A549 (cell line): Measurements from ENCODE around the gene CACFD1. TPM values are rescaled to one million over a fixed set of nuclear protein-coding genes. Genes with fewer than 3 reads are reported as not detected.

Experiments used
- ATAC-seq, 2 experiments: fragments of 200-7000 bp in 1 of 2; fragments of >200 bp in 1 of 2; cut with Nextera tagmentation in 1 of 2; cut with Tn5 transposase in 1 of 2; 3 replicates each; pipeline versions ENCODE4 v1.8.0 to v1.9.1; 2018 to 2020; ENCODE audit warnings: mild to moderate bottlenecking in 1 of 2, moderate library complexity in 1 of 2
- CTCF ChIA-PET: fragments of 300-600 bp; sonication (Branson Sonifier 250); formaldehyde crosslinking; extraction: SDS; loops from one replicate; lab custom pipeline; 2021; ENCODE audit warnings: antibody characterized with exemption, inconsistent platforms; lab: Yijun Ruan, JAX
- POLR2A ChIA-PET: fragments of 350-600 bp; formaldehyde crosslinking; extraction: SDS; loops from one replicate; lab custom pipeline; 2021; ENCODE audit warnings: antibody characterized with exemption, inconsistent platforms; lab: Yijun Ruan, JAX
- DNase-seq, 2 experiments: peaks; one replicate each; pipeline versions ENCODE4 v3.0.0 to v3.0.0-alpha.2; 2011 to 2016; ENCODE audit warnings: low read depth in 1 of 2, low spot score in 1 of 2
- FAIRE-seq: peaks from 2 replicates; lab custom pipeline; 2011; peaks lifted over from hg19 to GRCh38; lab: Jason Lieb, UNC
- H3K27ac ChIP-seq, 2 experiments: fragments of >200 bp; sonication (Bioruptor Twin); formaldehyde crosslinking; 3 replicates each; pipeline ENCODE4 v1.5.1; 2016 to 2017
- H3K4me1 ChIP-seq: fragments of >200 bp; sonication (Bioruptor Twin); formaldehyde crosslinking; 3 replicates; pipeline ENCODE4 v1.6.1; 2016
- H3K4me2 ChIP-seq: fragments of >200 bp; sonication (Bioruptor Twin); formaldehyde crosslinking; 3 replicates; pipeline ENCODE4 v1.6.1; 2016
- H3K4me3 ChIP-seq: fragments of >200 bp; sonication (Bioruptor Twin); formaldehyde crosslinking; 3 replicates; pipeline ENCODE4 v1.5.1; 2016
- H3K9me3 ChIP-seq: fragments of >200 bp; sonication (Bioruptor Twin); formaldehyde crosslinking; 3 replicates; pipeline ENCODE4 v1.6.1; 2016
- ATOH8 ChIP-seq: fragments of 250-450 bp; sonication (Bioruptor Pico); IDR thresholded peaks from 2 replicates; pipeline ENCODE4 v1.5.0; 2020; ENCODE audit warnings: low read depth, mild to moderate bottlenecking, moderate library complexity
- CBX2 ChIP-seq: fragments of 200-600 bp; sonication (generic); IDR thresholded peaks from 2 replicates; pipeline ENCODE4 v1.6.1; 2016; ENCODE audit warnings: low read depth, mild to moderate bottlenecking, borderline replicate concordance
- CBX8 ChIP-seq: fragments of 200-600 bp; sonication (generic); IDR thresholded peaks from 2 replicates; pipeline ENCODE4 v1.6.1; 2016
- E2F6 ChIP-seq: IDR thresholded peaks from 2 replicates; pipeline ENCODE4 v1.6.1; 2012; ENCODE audit warnings: low read depth, borderline replicate concordance
- EHF ChIP-seq: fragments of 250-450 bp; sonication (Bioruptor Pico); IDR thresholded peaks from 2 replicates; pipeline ENCODE4 v1.5.0; 2020; ENCODE audit warnings: mild to moderate bottlenecking
- EHMT2 ChIP-seq: fragments of 200-600 bp; sonication (generic); IDR thresholded peaks from 2 replicates; pipeline ENCODE4 v1.6.1; 2016; ENCODE audit warnings: antibody characterized with exemption, low read depth, mild to moderate bottlenecking, moderate library complexity
- EP300 ChIP-seq, 2 experiments: fragments of >200 bp; sonication (Bioruptor Twin); formaldehyde crosslinking; IDR thresholded peaks; 2 replicates in 1 of 2; 3 replicates in 1 of 2; pipeline ENCODE4 v1.6.1; 2016 to 2017
- ESRRA ChIP-seq: fragments of 150-350 bp; IDR thresholded peaks from 2 replicates; pipeline ENCODE4 v1.6.1; 2014; ENCODE audit warnings: mild to moderate bottlenecking, low read length, borderline replicate concordance
- FOSB ChIP-seq: fragments of 250-450 bp; sonication (Bioruptor Pico); IDR thresholded peaks from 2 replicates; pipeline ENCODE4 v1.5.0; 2020; ENCODE audit warnings: mild to moderate bottlenecking, moderate library complexity
- HEYL ChIP-seq: fragments of 250-450 bp; sonication (Bioruptor Pico); IDR thresholded peaks from 2 replicates; pipeline ENCODE4 v1.8.0; 2021; ENCODE audit warnings: mild to moderate bottlenecking, moderate library complexity
- HMGXB4 ChIP-seq: fragments of 250-450 bp; sonication (Bioruptor Pico); IDR thresholded peaks from 2 replicates; pipeline ENCODE4 v1.5.0; 2021; ENCODE audit warnings: mild to moderate bottlenecking, moderate library complexity, borderline replicate concordance
- HOXA7 ChIP-seq: fragments of 250-450 bp; sonication (Bioruptor Pico); IDR thresholded peaks from 2 replicates; pipeline ENCODE4 v1.5.0; 2020; ENCODE audit warnings: mild to moderate bottlenecking, moderate library complexity
- JUN ChIP-seq, 2 experiments: fragments of >200 bp; sonication (Bioruptor Twin); formaldehyde crosslinking; IDR thresholded peaks; 2 replicates in 1 of 2; 3 replicates in 1 of 2; pipeline ENCODE4 v1.6.1; 2016 to 2017
- MAFK ChIP-seq: fragments of 450-650 bp; IDR thresholded peaks from 2 replicates; pipeline ENCODE4 v1.6.1; 2014; ENCODE audit not compliant: partially characterized antibody
- MAX ChIP-seq: IDR thresholded peaks from 2 replicates; pipeline ENCODE4 v1.6.1; 2012
- MYC ChIP-seq: IDR thresholded peaks from 2 replicates; pipeline ENCODE4 v1.6.1; 2012; ENCODE audit warnings: mild to moderate bottlenecking, inconsistent platforms, low read length, improper control_type of control experiment, borderline replicate concordance
- NFE2L2 ChIP-seq: fragments of 150-350 bp; conservative IDR thresholded peaks from 2 replicates; pipeline ENCODE4 v1.6.1; 2014; ENCODE audit warnings: low read length
- NR3C1 ChIP-seq: fragments of >200 bp; sonication (Bioruptor Twin); formaldehyde crosslinking; IDR thresholded peaks from 3 replicates; pipeline ENCODE4 v1.6.1; 2017
- POLR2A ChIP-seq: IDR thresholded peaks from 2 replicates; pipeline ENCODE4 v1.6.1; 2012; ENCODE audit warnings: mild to moderate bottlenecking, low read length
- POLR2AphosphoS2 ChIP-seq: conservative IDR thresholded peaks from 2 replicates; pipeline ENCODE4 v1.6.1; 2012; ENCODE audit warnings: low read length, improper control_type of control experiment, inconsistent platforms
- RAD21 ChIP-seq, 2 experiments: fragments of >200 bp in 1 of 2; sonication (Bioruptor Twin) in 1 of 2; formaldehyde crosslinking in 1 of 2; IDR thresholded peaks in 1 of 2; conservative IDR thresholded peaks in 1 of 2; 2 replicates in 1 of 2; 3 replicates in 1 of 2; pipeline ENCODE4 v1.6.1; 2012 to 2018; ENCODE audit warnings: inconsistent platforms in 1 of 2
- RCOR1 ChIP-seq: fragments of 150-350 bp; IDR thresholded peaks from 2 replicates; pipeline ENCODE4 v1.6.1; 2014; ENCODE audit warnings: antibody characterized with exemption, low read length, low read depth
- RFX5 ChIP-seq: fragments of 450-650 bp; IDR thresholded peaks from 2 replicates; pipeline ENCODE4 v1.7.1; 2014; ENCODE audit warnings: antibody characterized with exemption, mild to moderate bottlenecking, moderate library complexity
- RNF2 ChIP-seq: fragments of 200-600 bp; sonication (generic); IDR thresholded peaks from 2 replicates; pipeline ENCODE4 v1.6.1; 2016; ENCODE audit warnings: low read depth, mild to moderate bottlenecking, antibody characterized with exemption, moderate library complexity, borderline replicate concordance
- SMC3 ChIP-seq: fragments of >200 bp; sonication (Bioruptor Twin); formaldehyde crosslinking; IDR thresholded peaks from 3 replicates; pipeline ENCODE4 v1.6.1; 2018; ENCODE audit warnings: inconsistent platforms
- TFCP2L1 ChIP-seq: fragments of 250-450 bp; sonication (Bioruptor Pico); IDR thresholded peaks from 2 replicates; pipeline ENCODE4 v1.5.0; 2021; ENCODE audit warnings: mild to moderate bottlenecking
- TP53 ChIP-seq: fragments of 250-450 bp; sonication (Bioruptor Pico); IDR thresholded peaks from 2 replicates; pipeline ENCODE4 v1.5.0; 2021; ENCODE audit warnings: mild to moderate bottlenecking, moderate library complexity
- USF2 ChIP-seq: fragments of 450-650 bp; IDR thresholded peaks from 2 replicates; pipeline ENCODE4 v1.6.1; 2014; ENCODE audit warnings: antibody characterized with exemption
- ZFP36 ChIP-seq: fragments of 450-650 bp; IDR thresholded peaks from 2 replicates; pipeline ENCODE4 v1.6.1; 2014; ENCODE audit warnings: borderline replicate concordance; ENCODE audit not compliant: partially characterized antibody
- ZNF302 ChIP-seq: fragments of 250-450 bp; sonication (Bioruptor Pico); IDR thresholded peaks from 2 replicates; pipeline ENCODE4 v1.9.0; 2021; ENCODE audit warnings: inconsistent platforms, mild to moderate bottlenecking, moderate library complexity
- ZSCAN20 ChIP-seq: fragments of 250-450 bp; sonication (Bioruptor Pico); IDR thresholded peaks from 2 replicates; pipeline ENCODE4 v1.8.0; 2022; ENCODE audit warnings: mild to moderate bottlenecking, moderate library complexity
- WGBS: methylation state at CpG from one replicate; pipeline ENCODE4 v1.1.6; 2017; ENCODE audit errors: missing lambda C conversion rate; 5-methylcytosine and 5-hydroxymethylcytosine counted together
- polyA plus RNA-seq, 4 experiments: library from polyadenylated mRNA; depleted of rRNA in 3 of 4; stranded (reverse); fragments of >200 nt; fragmentation: RNase III in 1 of 4; extraction: RNeasy Plus Mini Kit Qiagen cat#74134 plus additional on column Dnase treatment in 1 of 4; gene quantifications; 2 replicates in 3 of 4; 3 replicates in 1 of 4; pipeline ENCODE4 v1.2.3, GENCODE V29; 2011 to 2017
- TF ChIP-seq, protein P1 (sequence below): fragments of 150-350 bp; IDR thresholded peaks from 2 replicates; pipeline ENCODE4 v1.6.1; 2014; ENCODE audit warnings: low read depth, mild to moderate bottlenecking, low read length
- TF ChIP-seq, protein P2 (sequence below): fragments of >200 bp; sonication (Bioruptor Twin); formaldehyde crosslinking; IDR thresholded peaks from 3 replicates; pipeline ENCODE4 v1.6.1; 2016

Gene CACFD1
- polyA plus RNA-seq, 2 of the 4 experiments (the other 2 are of a cell fraction), result 5.0 to 8.0 TPM

- Histone ChIP-seq H3K27ac (peak within 1 kb of the TSS; percentile 92 to 93), H3K4me3 (peak within 1 kb of the TSS; percentile 98), H3K4me1 (peaks cover 14% of the 10 kb centered on the region; the same call in 1 of the 3 replicates), H3K4me2 (peak within 1 kb of the TSS; percentile 71), H3K9me3 (no peaks in the 10 kb centered on the region)
- CTCF ChIA-PET, result interaction anchor here (1.0 to 6.5 kb wide), 5 partner anchors 9 to 69 kb away, joined by 3 to 45 read pairs (median 5); no protein-coding TSS in a partner anchor
- WGBS, result 3% methylated on average over 41 of the region's 75 CpGs
- POLR2A ChIA-PET, result interaction anchor here (0.9 to 2.3 kb wide), 2 partner anchors 41 to 42 kb away, joined by 3 to 9 read pairs; partner anchors contain the start of gene CACFD1
- FAIRE-seq (no peak), DNase-seq (peak; percentile 73 to 89), ATAC-seq (peak; percentile 89 to 96)
- TF ChIP-seq, protein P1, sequence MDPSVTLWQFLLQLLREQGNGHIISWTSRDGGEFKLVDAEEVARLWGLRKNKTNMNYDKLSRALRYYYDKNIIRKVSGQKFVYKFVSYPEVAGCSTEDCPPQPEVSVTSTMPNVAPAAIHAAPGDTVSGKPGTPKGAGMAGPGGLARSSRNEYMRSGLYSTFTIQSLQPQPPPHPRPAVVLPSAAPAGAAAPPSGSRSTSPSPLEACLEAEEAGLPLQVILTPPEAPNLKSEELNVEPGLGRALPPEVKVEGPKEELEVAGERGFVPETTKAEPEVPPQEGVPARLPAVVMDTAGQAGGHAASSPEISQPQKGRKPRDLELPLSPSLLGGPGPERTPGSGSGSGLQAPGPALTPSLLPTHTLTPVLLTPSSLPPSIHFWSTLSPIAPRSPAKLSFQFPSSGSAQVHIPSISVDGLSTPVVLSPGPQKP, result no peak
- TF ChIP-seq RAD21 (conservative IDR thresholded peaks at IDR 0.05 in 1 of 2, IDR thresholded peaks at IDR 0.05 in 1 of 2), result no peak
- no peak for TF ChIP-seq POLR2AphosphoS2
- TF ChIP-seq EHMT2, result no peak
- TF ChIP-seq, protein P2, sequence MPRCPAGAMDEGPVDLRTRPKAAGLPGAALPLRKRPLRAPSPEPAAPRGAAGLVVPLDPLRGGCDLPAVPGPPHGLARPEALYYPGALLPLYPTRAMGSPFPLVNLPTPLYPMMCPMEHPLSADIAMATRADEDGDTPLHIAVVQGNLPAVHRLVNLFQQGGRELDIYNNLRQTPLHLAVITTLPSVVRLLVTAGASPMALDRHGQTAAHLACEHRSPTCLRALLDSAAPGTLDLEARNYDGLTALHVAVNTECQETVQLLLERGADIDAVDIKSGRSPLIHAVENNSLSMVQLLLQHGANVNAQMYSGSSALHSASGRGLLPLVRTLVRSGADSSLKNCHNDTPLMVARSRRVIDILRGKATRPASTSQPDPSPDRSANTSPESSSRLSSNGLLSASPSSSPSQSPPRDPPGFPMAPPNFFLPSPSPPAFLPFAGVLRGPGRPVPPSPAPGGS, result no peak
- TF ChIP-seq CBX2, result no peak
- no peak for TF ChIP-seq TFCP2L1 (CRISPR knock-in tag)
- 0 out of 3 replicates have a peak, but pooled peaks have one; percentile 8 for TF ChIP-seq SMC3
- peak; percentile 67 to 96; a peak in 3 of 5 replicates for TF ChIP-seq JUN (IDR thresholded peaks at IDR 0.05)
- TF ChIP-seq NR3C1, result no peak
- no peak for TF ChIP-seq ZNF302 (CRISPR knock-in tag)
- TF ChIP-seq MAX, result peak; percentile 98
- no peak for TF ChIP-seq HEYL (CRISPR knock-in tag)
- no peak for TF ChIP-seq EHF (CRISPR knock-in tag)
- TF ChIP-seq CBX8, result no peak
- peak; percentile 40; the same call in 1 of the 2 replicates for TF ChIP-seq POLR2A
- no peak for TF ChIP-seq RFX5
- no peak for TF ChIP-seq ESRRA
- TF ChIP-seq NFE2L2, result no peak
- no peak for TF ChIP-seq EP300 (IDR thresholded peaks at IDR 0.05)
- TF ChIP-seq MAFK, result no peak
- TF ChIP-seq RCOR1, result no peak
- TF ChIP-seq RNF2, result no peak
- no peak for TF ChIP-seq ZSCAN20 (CRISPR knock-in tag)
- no peak for TF ChIP-seq HOXA7 (CRISPR knock-in tag)
- peak; percentile 22; the same call in 1 of the 2 replicates for TF ChIP-seq HMGXB4 (CRISPR knock-in tag)
- peak; percentile 96 for TF ChIP-seq MYC
- no peak for TF ChIP-seq TP53 (CRISPR knock-in tag)
- TF ChIP-seq FOSB (CRISPR knock-in tag), result no peak
- peak; percentile 78; the same call in 1 of the 2 replicates for TF ChIP-seq E2F6
- no peak for TF ChIP-seq ZFP36
- no peak for TF ChIP-seq USF2
- TF ChIP-seq ATOH8, result no peak
Observed at GRCh38 chr9:133417541-133418461, 42.0 kb upstream of the CACFD1 start, which contains the start of gene REXO4. Gene REXO4 (minus strand): TSS chr9:133418010. CDS start chr9:133417844, 166 bp downstream.
